Measurements from ENCODE around the gene HP.

GRCh38 chr16:72064361-72064894, 10.1 kb downstream of the HP start:
- TF ChIP-seq CTCF (conservative IDR thresholded peaks at IDR 0.05) (no peak), EZH2 (IDR thresholded peaks at IDR 0.05; ENCODE audit: low read depth) (no peak)

Data from PC-9 (cell line).